Fibroblast of lung (primary cell): Measurements from ENCODE around the gene SRL.
"Not testable (repeated sequence)": the region's sequence is repeated elsewhere in the genome, so short reads cannot be mapped to it uniquely, and the experiment has no call there.

ENCODE experiments used
- CTCF ChIP-seq, 2 donors: IDR thresholded peaks in 1 of 2; conservative IDR thresholded peaks in 1 of 2; 1 replicate in 1 of 2; 2 replicates in 1 of 2; pipeline ENCODE4 v1.5.1; 2011 to 2012; ENCODE audit warnings: low read length in 2 of 2, control low read depth in 1 of 2, inconsistent platforms in 1 of 2, low read depth in 1 of 2, mild to moderate bottlenecking in 1 of 2
- EZH2 ChIP-seq: IDR thresholded peaks from 2 replicates; pipeline ENCODE4 v1.5.1; 2012; ENCODE audit warnings: low read length, control low read depth, mild to moderate bottlenecking; ENCODE audit errors: missing control alignments

- not testable (repeated sequence) for TF ChIP-seq CTCF (conservative IDR thresholded peaks at IDR 0.05 in 1 of 2, IDR thresholded peaks at IDR 0.05 in 1 of 2; ENCODE audit: low read depth in 1 of 2, low read length in 2 of 2); EZH2
Observed at GRCh38 chr16:4211445-4212210, 30.3 kb downstream of the SRL start.
